VCaP (cell line): ENCODE results near the gene ZNF362.

ENCODE experiments used
- H3K27ac ChIP-seq: fragments of 450-650 bp; 2 replicates; pipeline ENCODE4 v1.5.1; 2017
- TF ChIP-seq, protein P1 (sequence below): fragments of 450-650 bp; conservative IDR thresholded peaks from 2 replicates; pipeline ENCODE4 v1.5.1; 2017; ENCODE audit warnings: mild to moderate bottlenecking, moderate library complexity

Gene ZNF362

DNA sequence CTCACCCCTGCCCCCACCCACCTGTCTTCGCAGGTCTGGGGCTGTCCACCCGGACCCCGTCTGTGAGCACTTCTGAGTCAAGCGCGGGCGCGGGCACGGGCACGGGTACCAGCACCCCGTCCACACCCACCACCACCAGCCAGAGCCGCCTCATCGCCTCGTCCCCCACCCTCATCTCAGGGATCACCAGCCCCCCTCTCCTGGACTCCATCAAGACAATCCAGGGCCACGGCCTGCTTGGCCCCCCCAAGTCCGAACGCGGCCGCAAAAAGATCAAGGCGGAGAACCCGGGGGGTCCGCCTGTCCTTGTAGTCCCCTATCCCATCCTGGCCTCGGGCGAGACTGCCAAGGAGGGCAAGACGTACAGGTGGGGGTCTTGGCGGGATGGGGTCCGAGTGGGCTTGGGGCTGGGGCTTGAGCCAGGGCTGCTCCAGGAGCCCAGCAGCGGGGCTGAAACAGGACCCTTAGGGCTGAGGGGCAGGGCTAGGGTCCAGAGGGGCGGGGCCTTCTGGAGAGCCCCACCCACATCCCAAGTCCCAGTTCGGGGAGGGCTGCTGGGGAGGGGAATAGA, 23.9 kb downstream of the ZNF362 start:
- TF ChIP-seq, protein P1, sequence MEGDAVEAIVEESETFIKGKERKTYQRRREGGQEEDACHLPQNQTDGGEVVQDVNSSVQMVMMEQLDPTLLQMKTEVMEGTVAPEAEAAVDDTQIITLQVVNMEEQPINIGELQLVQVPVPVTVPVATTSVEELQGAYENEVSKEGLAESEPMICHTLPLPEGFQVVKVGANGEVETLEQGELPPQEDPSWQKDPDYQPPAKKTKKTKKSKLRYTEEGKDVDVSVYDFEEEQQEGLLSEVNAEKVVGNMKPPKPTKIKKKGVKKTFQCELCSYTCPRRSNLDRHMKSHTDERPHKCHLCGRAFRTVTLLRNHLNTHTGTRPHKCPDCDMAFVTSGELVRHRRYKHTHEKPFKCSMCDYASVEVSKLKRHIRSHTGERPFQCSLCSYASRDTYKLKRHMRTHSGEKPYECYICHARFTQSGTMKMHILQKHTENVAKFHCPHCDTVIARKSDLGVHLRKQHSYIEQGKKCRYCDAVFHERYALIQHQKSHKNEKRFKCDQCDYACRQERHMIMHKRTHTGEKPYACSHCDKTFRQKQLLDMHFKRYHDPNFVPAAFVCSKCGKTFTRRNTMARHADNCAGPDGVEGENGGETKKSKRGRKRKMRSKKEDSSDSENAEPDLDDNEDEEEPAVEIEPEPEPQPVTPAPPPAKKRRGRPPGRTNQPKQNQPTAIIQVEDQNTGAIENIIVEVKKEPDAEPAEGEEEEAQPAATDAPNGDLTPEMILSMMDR, result no peak
- no peak overlapping the region for H3K27ac ChIP-seq

DNA sequence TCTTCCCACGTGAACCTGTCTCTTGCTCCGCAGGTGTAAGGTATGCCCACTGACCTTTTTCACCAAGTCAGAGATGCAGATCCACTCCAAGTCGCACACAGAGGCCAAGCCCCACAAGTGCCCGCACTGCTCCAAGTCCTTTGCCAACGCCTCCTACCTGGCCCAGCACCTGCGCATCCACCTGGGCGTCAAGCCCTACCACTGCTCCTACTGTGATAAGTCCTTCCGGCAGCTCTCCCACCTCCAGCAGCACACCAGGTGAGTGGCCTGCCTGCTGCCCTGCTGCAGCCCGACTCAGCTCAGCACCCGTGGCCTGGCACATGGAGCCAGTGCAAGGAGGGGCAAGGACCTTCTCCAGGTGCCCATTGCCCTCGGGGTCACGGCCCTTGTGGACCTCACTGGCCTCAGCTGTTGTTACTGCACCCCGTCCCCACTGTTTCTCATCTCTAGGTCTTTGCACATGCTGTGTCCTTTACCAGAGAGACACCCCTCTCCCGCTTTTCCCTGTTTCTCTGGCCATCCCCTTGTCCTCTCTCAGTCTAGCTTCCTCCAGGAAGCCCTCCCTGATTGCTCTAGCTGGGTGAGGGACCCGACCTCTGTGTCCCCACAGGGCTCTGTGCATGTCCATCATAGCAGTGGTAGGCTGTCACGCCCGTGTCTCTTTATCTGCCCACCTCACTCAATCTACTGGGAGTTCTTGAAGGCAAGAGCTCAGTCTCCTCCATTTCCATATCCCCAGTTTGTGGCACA, 25.4 kb downstream of the ZNF362 start:
- TF ChIP-seq, protein P1, result no peak
- H3K27ac ChIP-seq, result no peak overlapping the region

DNA sequence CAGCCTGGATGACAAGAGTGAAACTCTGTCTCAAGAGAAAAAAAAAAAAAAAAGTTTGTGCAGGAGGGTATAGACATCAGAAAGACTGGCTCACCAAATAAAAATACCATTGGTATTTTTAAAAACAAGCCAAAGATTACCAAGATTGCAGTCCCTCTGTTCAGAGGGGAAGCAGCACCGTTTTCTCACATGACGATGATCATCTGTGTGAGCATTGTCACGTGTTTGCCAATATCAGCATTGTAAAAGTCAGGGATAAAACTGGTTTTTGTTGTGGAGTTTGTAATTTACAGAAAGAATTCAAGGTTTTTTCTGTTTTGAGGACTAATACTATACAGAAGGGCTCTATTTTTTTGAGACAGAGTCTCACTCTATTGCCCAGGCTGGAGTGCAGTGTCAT, 26.5 kb downstream of the ZNF362 start:
- no peak overlapping the region for H3K27ac ChIP-seq
- TF ChIP-seq, protein P1, result no peak

DNA sequence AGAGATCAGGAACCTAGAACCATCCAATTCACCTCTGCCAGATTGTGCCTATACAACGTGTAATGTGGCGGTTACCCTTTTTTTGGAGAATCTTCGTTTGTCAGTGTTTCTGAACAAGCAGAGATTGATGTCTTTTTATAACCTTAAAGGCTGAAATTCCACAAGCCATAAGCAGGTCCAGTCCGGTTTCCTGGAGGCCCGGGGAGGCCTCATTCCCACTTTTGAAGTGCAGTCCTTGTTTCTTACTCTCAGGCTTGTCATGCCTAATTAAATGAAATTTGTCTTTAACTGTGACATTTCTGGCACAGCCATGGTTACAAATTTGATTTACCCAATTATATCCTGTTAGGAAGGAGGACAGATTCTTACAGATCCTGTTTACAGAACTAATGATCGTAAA, 27.8 kb downstream of the ZNF362 start:
- TF ChIP-seq, protein P1, result no peak
- no peak overlapping the region for H3K27ac ChIP-seq

DNA sequence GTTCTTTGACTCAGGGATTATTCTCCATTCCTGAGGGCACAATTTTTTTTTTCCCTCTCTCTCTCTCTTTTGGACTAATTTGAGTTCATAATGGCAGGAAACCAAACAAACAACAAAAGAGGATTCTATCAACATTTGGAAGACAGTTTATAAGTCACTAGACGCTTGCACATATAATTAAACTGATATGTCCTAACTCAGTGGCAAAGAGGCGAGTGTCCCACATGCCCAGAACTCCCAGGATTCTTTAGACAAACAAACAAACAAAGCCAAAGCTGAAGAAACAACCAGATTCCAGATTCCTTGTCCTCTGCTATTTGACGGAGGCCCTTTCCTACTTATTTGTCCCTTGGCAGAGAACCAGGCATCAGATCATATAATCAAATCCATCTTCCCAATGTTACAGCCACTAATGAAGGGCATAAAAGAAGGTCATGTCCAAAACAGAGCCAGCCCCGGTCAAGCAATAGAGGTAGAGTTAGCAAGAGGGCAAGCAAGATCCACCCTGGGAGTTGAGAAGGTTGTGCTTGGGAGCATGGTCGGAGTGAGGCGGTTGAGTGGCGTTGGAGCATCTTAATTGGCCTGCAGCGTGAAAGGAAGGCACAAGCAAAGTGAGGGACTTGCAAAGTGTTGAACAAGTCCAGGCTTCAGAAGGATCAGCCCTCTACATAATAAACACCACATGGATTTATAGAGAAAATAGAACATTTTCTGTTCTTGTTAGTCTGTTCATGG, 30.3 kb downstream of the ZNF362 start:
- TF ChIP-seq, protein P1, result no peak
- H3K27ac ChIP-seq, result no peak overlapping the region

DNA sequence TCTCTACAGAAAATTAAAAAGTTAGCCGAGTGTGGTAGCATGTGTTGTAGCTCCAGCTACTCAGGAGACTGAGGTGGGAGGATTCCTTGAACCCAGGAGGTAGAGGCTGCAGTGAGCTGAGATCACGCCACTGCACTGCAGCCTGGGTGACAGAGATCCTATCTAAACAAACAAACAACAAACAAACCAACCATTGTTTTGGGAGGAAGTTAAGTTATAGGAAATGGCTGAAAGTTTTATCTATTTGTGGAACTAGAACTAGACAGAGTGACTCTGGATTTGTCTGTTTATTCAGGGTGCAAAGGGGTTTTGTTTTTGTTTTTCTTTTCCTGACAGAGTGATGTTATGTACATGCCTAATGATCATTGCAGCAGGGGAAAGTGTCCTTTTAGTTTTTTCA, 31.0 kb downstream of the ZNF362 start:
- no peak overlapping the region for H3K27ac ChIP-seq
- TF ChIP-seq, protein P1, result no peak
